NCI-H1436 treated with DMSO at 0.1 percent for 48 hours (cell line): ENCODE data around the gene DYNC1H1.
"Not testable (repeated sequence)": the region's sequence is repeated elsewhere in the genome, so short reads cannot be mapped to it uniquely, and the experiment has no call there.

Experiments used
- DNase-seq: peaks from one replicate; lab custom pipeline; 2025; lab: John Stamatoyannopoulos, UW

DYNC1H1 gene

DNA sequence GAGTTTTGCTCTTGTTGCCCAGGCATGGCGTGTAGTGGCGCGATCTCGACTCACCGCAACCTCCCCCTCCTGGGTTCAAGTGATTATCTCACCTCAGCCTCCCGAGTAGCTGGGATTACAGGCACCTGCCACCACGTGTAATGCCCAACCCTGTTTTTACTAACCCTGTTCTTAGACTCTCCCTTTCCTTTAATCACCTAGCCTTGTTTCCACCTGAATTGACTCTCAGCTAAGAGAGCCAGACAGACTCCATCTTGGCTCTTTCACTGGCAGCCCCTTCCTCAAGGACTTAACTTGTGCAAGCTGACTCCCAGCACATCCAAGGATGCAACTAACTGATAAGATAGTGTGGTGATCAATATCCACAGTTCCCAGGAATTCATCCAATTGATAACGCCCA, 100.2 kb downstream of the DYNC1H1 start:
- not testable (repeated sequence) for DNase-seq

DNA sequence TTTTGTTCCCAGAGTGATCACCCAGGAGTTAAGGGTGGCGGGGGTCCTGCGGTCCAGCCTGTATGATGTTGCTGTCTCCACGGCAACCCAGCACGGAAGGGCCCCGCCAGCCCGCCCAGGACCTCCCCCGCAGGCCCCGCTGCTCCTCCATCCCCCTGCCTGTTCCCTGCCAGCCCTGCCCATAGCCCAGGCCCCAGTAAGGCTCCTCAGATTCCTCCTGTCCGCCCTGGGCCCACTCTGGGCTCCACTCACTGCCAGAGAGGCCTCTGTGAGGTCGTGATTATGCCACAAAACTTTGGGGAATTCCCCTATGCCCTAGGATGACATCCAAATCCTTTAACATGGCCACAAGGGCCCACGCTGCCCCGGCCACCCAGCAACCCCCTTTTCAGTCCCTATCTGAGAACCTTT, 101.7 kb downstream of the DYNC1H1 start:
- DNase-seq = no peak

DNA sequence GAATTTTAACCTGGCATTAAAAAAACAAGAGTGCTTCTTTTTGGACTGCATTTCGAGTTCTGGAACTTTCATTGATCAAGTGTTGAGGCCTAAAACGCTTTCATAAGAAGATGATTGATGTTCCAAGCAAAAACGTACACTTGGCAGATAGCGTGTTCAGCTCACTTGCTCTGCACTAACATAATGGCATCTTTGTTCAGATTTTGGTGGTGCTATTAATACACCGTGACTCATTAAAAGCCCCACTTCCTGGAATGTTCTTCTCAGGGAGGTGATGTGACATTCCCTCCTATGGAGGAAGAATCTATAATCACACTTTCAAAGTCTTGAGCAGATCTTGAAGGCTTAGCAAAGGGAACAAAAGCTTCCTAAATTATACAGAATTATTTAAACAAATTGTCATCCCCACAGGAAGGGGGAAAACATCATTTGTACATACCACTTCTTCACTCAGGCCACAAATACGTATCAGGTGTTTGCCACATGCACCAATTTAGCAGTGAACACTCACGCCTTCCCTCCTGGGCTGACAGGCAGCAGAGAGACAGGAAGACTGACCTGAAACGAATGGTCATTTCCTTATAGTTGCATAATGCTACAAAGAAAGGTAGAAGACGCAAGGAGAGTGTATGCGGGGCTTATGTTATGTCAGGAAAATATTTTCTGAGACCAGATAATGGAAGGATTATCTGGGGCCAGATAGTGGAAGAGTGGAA, 107.1 kb downstream of the DYNC1H1 start:
- DNase-seq = no peak

DNA sequence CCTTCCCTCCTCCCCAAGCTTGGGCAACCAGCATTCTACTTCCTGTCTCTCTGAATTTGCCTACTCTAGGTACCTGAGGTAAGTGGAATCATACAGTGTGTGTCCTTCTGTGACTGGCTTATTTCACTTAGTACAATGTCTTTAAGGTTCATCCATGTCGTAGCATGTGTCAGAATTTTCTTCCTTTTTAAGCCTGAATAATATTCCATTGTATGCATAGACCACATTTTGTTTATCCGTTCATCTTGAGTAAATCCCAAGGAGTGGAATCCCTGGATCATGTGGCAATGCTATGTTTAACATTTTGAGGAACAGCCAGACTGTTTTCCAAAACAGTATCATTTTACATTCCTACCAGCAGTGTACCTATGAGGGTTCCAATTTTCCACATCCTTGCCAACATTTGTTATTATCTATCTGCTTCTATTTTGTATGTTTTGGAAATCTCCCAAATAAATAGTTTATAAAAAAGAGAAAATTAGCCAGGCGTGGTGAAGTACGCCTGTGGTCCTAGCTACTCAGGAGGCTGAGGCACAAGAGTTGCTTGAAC, 110.1 kb downstream of the DYNC1H1 start:
- no peak for DNase-seq

DNA sequence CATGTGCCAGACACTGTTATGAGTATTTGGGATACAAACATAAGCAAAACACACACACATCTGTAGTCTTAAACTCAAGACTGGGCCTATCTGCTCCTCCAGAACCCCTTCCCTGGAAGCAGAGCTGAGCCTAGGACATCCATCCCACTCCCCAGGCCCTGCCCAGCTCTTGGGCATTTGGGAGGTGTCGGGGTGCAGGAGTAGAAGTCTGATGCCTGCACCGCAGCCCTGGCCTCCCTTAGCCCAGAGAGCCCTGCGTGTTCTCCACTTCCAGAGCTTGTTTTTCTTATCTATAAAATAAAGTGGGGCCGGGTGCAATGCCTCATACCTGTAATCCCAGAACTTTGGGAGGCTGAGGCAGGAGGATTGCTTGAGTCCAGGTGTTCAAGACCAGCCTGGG, 110.8 kb downstream of the DYNC1H1 start:
- DNase-seq = no peak

DNA sequence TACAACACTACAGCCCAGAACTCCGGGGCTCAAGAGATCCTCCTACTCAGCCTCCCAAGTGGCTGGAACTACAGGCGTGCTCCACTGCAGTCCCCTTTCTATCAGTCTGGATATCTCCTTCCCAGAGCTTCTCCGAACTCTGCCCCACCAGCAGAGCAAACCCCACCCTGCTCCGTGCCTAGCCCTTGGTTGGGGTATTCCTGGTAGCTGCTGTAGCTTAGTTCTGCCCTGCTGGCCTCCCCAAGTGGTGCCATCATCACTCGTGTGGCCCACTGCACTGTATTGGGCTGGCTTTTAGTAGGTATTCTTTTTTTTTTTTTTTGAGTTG, 113.0 kb downstream of the DYNC1H1 start:
- no peak for DNase-seq

DNA sequence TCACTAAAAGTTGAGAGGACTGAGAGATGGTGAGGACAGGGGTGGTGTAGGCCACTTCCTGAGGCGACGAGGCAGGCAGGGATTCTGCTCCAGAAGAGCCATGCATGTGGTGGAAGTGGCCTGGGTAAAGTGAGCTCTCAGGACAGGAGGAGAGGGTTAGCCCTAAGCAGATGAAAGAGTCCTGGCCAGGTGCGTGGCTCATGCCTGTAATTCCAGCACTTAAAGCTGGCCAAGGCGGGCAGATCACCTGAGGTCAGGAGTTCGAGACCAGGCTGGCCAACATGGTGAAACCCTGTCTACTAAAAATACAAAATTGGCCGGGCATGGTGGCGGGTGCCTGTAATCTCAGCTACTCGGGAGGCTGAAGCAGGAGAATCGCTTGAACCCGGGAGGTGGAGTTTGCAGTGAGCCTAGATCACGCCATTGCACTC, 114.0 kb downstream of the DYNC1H1 start:
- not testable (repeated sequence) for DNase-seq

DNA sequence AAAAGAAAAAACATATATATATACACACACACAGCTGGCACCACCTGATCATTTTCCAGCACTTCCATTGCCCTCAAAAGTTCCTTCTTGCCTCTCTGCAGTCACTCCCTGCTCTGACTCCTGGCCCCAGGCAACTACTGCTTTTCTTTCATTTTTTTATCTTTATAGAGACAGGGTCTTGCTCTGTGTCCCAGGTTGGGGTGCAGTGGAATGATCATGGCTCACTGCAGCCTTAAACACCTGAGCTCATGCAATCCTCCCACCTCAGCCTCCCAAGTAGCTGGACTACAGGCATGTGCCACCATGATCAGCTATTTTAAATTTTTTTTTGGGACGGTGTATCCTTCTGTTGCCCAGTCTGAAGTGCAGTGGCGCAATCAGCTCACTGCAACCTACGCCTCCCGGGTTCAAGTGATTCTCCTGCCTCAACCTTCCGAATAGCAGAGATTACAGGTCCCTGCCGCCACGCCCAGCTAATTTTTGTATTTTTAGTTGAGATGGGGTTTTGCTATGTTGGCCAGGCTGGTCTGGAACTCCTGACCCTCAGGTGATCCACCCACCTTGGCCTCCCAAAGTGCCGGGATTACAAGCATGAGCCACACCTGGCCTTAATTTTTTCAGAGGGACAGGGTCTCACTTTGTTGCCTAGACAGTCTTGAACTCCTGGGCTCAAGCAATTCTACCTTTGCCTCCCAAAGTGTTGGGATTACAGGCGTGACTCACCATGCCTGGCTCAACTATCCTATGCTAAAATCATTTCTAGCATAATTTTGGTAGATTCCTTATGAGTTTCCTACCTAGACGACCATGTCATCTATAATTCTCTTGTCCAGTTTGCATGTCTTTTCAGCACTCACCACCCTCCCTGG, 114.7 kb downstream of the DYNC1H1 start:
- no peak for DNase-seq

DNA sequence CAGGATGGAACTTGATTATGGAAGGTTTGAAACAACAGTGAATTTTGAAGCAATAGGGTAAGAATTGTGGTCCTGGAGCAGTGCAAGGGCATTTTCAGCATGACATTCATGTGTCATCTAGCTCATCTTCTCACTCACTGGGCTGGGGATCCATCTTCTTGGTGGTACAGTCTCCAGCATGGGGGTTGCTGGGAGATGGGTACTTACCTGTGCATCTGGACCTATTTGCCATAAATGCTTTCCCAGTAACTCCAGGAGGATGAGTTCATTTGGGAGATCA, 115.3 kb downstream of the DYNC1H1 start:
- DNase-seq = no peak

DNA sequence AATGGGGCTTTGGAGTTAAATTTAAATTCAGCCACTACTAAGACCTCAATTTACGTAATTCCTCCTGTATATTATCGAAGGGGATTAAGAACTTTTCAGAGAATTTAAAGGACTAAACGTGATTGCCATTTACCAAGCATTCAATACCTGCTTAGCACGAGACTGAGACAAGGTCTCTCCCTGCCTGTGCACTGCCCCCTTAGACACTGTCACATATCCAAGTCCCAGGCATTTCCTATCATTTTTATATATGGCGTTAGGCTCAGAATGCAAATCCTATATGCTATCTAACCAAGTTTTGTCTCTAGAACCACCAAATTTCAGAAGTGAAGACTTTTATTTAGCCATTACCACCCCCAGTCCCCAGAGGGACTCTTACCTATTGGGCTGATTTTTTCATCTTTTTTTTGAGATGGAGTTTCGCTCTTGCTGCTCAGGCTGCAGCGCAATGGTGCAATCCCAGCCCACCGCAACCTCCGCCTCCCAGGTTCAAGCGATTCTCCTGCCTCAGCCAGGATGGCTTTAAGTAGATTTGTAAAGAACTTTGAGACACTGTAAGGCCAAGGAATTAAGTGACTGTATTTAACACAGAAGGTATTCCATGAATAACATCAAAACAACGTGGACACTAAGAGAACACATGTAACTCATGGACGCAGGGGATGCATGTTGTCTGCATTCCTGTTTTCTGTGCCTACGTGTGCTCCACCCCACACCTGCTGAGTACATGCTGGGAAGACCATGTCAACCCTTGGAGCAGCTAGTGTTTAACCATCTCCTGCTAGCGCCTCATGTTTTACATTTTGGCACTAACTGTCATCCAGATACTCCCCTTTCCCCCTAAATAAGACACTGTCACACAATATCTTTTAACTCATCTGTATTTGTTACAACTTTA, 116.1 kb downstream of the DYNC1H1 start:
- no peak for DNase-seq

DNA sequence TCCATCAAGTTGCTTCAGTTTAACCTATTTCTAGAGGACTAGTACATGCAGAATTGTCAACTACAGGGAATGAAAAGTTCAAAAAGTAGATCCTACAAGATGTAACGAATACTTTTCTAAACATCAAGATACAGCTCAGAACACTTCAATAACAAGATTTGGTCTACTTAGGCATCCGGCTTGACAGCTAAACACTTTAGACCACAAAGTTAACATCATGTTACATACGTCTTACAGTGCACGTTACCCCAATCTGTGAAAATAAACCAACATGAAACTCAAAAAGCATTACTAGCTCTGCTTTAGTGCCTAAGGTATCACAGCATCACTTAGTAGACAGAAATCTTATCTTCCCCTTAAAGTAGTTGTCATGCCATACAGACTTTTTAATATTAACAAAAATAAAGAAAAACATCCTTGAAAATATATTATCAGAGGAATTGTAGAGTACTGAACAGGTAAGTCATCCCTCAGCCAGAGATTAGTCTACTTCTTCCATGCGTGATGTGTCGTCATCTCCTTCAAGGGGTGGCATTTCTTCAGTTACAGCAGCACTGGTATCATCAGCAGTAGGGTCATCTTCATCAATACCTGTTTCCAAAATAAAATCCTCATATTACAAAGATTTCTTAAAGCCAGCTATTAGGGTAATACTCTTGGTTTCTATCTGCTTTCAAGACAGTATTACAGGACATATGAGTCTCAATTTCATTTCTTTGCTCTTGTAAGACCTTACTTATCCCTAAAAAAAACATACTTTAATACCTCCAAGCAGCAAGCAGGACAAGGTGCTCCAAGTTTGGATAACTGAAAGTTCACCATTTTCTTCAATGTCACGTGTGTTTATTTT, 117.1 kb downstream of the DYNC1H1 start:
- DNase-seq = no peak

DNA sequence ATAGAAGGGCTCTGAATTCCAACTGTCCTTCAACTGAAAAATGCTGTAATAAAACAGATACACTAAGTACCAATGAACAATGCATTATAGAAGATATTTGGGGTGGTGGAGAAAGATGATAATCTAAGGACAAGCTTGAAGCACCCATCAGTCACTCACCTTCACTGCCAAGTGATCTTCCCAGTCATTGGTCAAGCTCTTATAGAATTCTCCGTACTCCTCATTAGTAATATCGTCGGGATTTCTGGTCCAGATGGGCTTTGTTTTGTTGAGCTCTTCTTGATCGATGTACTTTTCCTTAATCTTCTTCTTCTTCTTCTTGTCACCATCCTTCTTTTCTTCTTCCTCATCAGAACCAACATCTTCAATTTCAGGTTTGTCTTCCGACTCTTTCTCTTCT, 120.1 kb downstream of the DYNC1H1 start:
- not testable (repeated sequence) for DNase-seq

DNA sequence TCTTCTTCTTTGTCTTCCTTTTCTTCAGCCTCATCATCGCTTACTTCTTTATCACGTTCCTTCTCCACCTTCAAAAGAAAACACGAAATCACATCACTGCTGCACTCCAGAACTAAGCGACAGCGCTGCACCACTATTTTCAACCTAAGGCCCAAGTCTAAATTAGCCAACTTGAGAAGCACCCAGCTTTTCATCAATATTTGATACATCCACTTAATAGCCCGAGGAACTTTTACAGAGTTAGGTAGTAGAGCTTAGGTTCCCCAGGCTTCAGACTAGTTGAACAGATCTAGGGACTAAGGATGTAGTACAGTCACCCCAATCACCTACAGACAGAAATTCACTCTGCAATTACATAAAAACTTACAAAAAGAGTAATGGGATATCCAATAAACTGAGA, 120.6 kb downstream of the DYNC1H1 start:
- DNase-seq = no peak

DNA sequence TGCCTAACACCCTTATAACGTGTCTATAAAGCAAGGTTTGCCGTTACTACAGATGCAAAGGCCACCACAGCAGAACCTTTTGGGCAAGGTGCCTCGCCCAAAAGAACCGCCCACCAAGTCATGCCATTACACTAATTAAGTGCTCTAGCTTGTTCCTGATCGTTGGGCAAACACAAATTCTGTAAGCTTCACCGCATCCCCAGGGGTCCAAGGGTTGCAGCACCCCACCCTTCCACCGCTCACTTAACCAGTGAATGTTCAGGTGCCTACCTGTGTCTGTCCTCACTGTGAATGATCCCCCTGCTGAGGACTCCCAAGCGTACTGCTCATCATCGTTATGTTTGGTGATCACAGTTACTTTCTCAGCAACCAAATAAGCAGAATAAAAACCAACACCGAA, 121.1 kb downstream of the DYNC1H1 start:
- DNase-seq = no peak

DNA sequence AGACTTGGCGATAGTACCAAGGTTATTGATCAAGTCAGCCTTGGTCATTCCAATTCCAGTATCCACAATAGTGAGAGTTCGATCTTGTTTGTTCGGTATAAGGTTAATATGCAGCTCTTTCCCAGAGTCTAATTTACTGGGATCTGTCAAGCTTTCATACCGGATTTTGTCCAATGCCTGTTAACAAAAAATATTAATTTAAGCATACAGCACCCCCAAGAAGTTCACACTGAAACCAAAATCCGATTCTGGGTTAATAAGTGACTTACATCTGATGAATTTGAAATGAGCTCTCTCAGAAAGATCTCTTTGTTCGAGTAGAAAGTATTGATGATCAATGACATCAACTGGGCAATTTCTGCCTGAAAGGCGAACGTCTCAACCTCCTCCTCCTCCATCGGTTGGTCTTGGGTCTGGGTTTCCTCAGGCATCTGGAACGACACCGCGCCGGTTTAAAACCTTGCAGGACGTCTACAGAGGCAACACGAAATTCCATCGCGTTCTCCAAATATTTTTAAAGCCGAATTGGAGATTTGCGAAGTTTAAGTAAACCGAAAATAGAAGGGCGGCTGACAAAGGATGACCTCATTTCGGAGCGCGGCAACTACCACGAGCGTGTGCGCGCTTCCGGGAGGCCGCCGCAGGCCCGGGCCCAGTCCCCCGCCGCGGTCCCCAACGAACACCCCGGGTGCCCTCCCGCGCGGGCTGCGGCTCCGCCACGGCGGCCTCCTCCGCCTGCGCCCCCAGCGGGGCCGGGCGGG, 121.8 kb downstream of the DYNC1H1 start:
- no peak for DNase-seq

DNA sequence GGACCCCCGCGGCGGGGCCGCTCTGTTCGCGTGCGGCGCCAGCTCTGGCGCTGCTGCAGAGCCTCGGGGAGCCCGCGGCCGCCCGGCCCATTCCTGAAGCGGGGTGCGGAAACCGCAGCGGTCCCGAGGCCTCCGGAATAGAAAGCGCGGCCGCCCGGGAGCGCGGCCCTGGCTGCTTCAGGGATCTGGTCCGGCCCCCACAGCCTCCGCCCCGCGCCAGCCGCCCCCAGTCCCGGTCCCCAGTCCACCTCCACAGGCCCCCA, 122.3 kb downstream of the DYNC1H1 start:
- DNase-seq = no peak

DNA sequence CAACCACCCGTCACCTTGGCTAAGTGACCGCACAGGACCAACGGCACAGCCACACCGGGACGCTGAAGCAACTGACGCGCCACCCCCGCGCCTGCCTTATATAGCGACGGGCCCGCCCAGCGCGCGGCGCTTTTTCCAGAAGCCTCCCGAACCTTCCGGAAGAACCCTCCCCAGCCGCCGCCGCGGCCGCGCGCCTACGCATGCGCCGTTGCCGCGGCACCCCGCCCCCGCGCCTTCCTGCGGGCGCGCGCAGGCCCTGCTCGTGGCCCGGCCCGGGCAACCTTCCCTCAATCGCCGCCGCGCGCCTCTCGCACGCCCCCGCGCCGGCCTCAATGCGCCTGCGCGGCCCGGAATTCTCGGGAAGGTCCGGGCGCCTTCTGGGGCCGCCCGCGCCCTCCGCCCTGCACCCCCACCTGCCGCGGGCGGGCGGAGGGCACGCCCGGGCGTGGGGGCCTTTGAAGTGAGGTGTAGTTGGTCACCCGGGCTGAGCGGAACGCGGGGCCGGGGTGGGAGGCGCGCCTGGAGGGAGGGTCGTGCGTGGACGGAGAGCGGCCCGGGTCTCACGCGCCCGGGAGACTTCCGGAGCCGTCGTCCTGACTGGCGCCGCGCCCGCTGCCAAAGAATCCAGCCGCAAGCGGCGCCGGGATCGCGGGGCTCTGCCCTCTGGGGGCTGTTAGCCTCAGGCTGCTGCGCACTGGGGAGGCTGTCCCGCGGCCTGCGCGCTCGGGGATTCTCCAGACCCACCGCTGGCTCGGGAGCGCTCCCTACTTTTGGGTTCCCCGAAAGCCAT, 122.8 kb downstream of the DYNC1H1 start, which contains the start of gene HSP90AA1:
Gene HSP90AA1 (minus strand): TSS at position 73 of the 790 bp plus-strand sequence. CDS start 666 bp downstream, outside the sequence.
- DNase-seq = peak; percentile 61

DNA sequence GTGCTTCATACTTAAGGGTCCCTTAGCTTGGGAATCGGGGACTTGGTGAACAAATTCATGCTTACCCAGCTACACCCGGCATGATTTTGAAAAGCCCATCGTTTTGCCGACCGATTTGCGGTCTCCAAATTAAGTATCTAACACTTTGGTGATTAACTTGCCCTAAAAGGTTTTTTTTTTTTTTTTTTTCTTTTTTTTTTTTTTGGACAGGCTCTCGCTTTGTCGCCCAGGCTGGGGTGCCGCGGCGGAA, 123.3 kb downstream of the DYNC1H1 start:
- no peak for DNase-seq

DNA sequence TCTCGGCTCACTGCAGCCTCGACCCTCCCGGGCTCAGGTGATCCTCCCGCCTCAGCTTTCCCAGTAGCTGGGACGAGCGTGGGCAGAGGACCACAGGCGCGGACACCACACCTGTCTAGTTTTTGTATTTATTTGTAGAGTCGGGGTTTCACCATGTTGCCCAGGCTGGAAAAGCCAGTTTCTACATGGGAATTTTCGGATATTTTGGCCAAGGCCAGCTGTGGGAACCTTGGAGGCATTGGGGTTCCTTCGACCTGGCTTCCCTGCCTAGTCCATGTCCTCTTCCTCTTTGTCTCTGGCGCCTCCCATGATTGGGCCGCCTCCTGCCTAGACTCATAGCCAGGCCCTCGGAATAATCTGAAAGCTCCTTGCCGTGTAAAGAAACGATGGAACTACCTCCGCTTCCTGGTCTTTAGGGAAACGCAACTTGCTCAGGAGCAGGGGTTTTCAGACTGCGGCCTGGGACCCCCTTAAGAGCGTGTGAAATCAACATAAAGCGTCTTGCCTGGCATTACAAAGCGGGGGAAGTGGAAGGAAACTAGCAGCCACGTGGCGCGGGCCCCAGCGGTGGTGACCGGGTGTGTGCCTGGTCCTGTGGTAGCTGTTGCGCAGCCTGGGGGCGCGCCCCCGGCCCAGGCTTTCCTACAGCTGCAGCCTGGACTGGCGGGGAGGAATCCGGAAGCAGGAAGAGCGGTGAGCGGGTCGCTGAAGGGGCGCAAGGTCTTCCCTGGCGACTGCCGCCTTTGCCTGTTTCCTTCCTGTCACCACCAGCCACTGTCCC, 123.8 kb downstream of the DYNC1H1 start:
- no peak for DNase-seq
